NCI-H1417 treated with DMSO at 0.1 percent for 48 hours (cell line): ENCODE data around the gene KCNAB2.

Experiments used
- DNase-seq: peaks from one replicate; lab custom pipeline; 2025; lab: John Stamatoyannopoulos, UW

KCNAB2 gene

GRCh38 chr1:6110326-6110725 is 64.6 kb downstream of the KCNAB2 start:
- DNase-seq: no peak

GRCh38 chr1:6111571-6111970 is 65.9 kb downstream of the KCNAB2 start:
- no peak for DNase-seq

GRCh38 chr1:6111991-6112689 is 66.5 kb downstream of the KCNAB2 start:
- no peak for DNase-seq

- no peak for DNase-seq
Measured at GRCh38 chr1:6112690-6113005, 67.0 kb downstream of the KCNAB2 start.

GRCh38 chr1:6113116-6113515 is 67.4 kb downstream of the KCNAB2 start:
- DNase-seq: no peak

- no peak for DNase-seq
Measured at GRCh38 chr1:6113745-6114144, 68.1 kb downstream of the KCNAB2 start.

GRCh38 chr1:6116137-6116536 is 70.4 kb downstream of the KCNAB2 start:
- no peak for DNase-seq

- DNase-seq: no peak
Measured at GRCh38 chr1:6117064-6117463, 71.4 kb downstream of the KCNAB2 start.

- DNase-seq: no peak
Measured at GRCh38 chr1:6117624-6118023, 71.9 kb downstream of the KCNAB2 start.

GRCh38 chr1:6118415-6118814 is 72.7 kb downstream of the KCNAB2 start:
- no peak for DNase-seq

GRCh38 chr1:6121021-6121421 is 75.3 kb downstream of the KCNAB2 start:
- no peak for DNase-seq

GRCh38 chr1:6121651-6122370 is 76.1 kb downstream of the KCNAB2 start:
- no peak for DNase-seq

GRCh38 chr1:6123083-6123482 is 77.4 kb downstream of the KCNAB2 start:
- DNase-seq: no peak

GRCh38 chr1:6123816-6124215 is 78.1 kb downstream of the KCNAB2 start:
- DNase-seq: no peak

GRCh38 chr1:6124341-6124740 is 78.7 kb downstream of the KCNAB2 start:
- no peak for DNase-seq

- DNase-seq: no peak
Measured at GRCh38 chr1:6124746-6125365, 79.2 kb downstream of the KCNAB2 start.

- no peak for DNase-seq
Measured at GRCh38 chr1:6125366-6125765, 79.7 kb downstream of the KCNAB2 start.

GRCh38 chr1:6126028-6126427 is 80.3 kb downstream of the KCNAB2 start:
- no peak for DNase-seq

- no peak for DNase-seq
Measured at GRCh38 chr1:6126521-6127067, 80.9 kb downstream of the KCNAB2 start.

GRCh38 chr1:6127587-6128163 is 82.0 kb downstream of the KCNAB2 start:
- DNase-seq: peak; percentile 71

GRCh38 chr1:6128276-6129081 is 82.8 kb downstream of the KCNAB2 start:
- no peak for DNase-seq

- DNase-seq: no peak
Measured at GRCh38 chr1:6129313-6129712, 83.6 kb downstream of the KCNAB2 start.
